Transverse colon (tissue), 3 donors: Measurements from ENCODE around the gene FIZ1.

Source experiments
- POLR2A ChIP-seq: fragments of 450-650 bp; IDR thresholded peaks from one replicate; pipeline ENCODE4 v1.6.1; 2016; ENCODE audit warnings: antibody characterized with exemption, mild to moderate bottlenecking, moderate library complexity
- TF ChIP-seq, protein P1 (sequence below), 5 experiments: fragments of 200-600 bp in 3 of 5; fragments of 450-650 bp in 2 of 5; sonication (generic) in 3 of 5; IDR thresholded peaks; 1 replicate in 2 of 5; 2 replicates in 3 of 5; pipeline ENCODE4 v1.5.1; 2016 to 2017; ENCODE audit warnings: antibody characterized with exemption in 5 of 5, inconsistent platforms in 3 of 5, mild to moderate bottlenecking in 2 of 5, moderate library complexity in 1 of 5

DNA sequence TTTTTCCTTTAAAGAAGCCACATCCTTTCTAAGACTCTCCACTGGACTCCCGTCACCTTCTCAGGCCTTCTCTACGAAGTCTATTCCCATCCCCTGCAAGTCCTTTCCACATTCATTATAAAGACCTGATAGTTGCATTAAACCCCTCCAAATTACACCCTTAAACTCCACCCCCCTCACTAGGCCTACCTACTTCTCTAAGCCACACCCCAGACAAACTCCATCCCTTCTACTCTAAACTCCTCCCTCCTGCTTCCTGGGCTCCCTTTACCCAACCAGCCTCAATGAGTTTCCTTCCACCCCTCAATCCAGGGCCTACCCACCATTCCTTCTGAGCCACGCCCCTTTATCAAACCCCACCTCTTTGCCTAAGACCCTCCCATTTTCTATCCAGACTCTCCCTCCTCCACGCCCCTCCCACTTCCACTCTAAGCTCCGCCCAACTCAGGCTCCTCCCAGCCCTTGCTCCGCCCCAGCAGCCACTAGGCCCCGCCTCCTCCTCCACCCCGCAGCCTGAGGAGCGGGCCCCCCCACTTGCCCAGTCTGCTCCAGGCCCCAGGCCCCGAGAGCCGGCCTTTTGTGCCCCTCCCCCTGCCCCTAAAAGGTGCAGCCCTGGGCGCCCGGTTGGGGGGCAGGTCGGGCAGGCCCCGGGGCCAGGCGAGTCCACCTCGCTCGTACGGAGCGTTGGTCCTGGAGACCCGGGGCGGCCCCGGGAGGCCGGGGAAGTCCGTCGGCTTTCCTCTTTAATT, 424 bp downstream of the FIZ1 start:
- TF ChIP-seq POLR2A = peak; percentile 61
- TF ChIP-seq, protein P1, sequence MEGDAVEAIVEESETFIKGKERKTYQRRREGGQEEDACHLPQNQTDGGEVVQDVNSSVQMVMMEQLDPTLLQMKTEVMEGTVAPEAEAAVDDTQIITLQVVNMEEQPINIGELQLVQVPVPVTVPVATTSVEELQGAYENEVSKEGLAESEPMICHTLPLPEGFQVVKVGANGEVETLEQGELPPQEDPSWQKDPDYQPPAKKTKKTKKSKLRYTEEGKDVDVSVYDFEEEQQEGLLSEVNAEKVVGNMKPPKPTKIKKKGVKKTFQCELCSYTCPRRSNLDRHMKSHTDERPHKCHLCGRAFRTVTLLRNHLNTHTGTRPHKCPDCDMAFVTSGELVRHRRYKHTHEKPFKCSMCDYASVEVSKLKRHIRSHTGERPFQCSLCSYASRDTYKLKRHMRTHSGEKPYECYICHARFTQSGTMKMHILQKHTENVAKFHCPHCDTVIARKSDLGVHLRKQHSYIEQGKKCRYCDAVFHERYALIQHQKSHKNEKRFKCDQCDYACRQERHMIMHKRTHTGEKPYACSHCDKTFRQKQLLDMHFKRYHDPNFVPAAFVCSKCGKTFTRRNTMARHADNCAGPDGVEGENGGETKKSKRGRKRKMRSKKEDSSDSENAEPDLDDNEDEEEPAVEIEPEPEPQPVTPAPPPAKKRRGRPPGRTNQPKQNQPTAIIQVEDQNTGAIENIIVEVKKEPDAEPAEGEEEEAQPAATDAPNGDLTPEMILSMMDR (IDR thresholded peaks at IDR 0.05) = no peak
